ENCODE data around the gene MICU2.
"Not testable (repeated sequence)": the region's sequence is repeated elsewhere in the genome, so short reads cannot be mapped to it uniquely, and the experiment has no call there.

Gene MICU2

GRCh38 chr13:21594715-21595545 lies 9.0 kb downstream of the MICU2 start:
- DNase-seq (ENCODE audit: low spot score): no peak

- not testable (repeated sequence) for DNase-seq (ENCODE audit: low spot score)
Observed at GRCh38 chr13:21590665-21591456, 13.1 kb downstream of the MICU2 start.

- DNase-seq (ENCODE audit: low spot score): no peak
Observed at GRCh38 chr13:21590231-21590630, 13.7 kb downstream of the MICU2 start.

DNA sequence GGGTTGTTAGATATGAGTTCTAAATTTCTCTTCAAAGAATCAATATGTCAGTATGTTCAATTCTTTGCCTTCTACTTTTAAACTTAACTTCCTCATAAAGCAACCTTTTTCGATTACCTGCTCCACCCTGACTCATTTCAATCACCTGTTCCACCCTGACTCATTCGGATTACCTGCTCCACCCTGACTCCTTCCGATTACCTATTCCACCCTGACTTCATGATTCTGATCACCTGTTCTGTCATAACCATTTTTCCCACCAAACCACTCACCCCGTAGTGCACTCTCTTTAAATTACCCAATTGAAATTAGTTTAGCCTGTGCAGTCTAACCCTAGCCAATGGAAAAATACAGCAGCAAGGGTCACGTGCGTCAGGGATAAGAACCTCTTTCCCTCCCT lies 14.5 kb downstream of the MICU2 start:
- not testable (repeated sequence) for DNase-seq (ENCODE audit: low spot score)

- not testable (repeated sequence) for DNase-seq (ENCODE audit: low spot score)
Observed at GRCh38 chr13:21588411-21588810, 15.6 kb downstream of the MICU2 start.

DNA sequence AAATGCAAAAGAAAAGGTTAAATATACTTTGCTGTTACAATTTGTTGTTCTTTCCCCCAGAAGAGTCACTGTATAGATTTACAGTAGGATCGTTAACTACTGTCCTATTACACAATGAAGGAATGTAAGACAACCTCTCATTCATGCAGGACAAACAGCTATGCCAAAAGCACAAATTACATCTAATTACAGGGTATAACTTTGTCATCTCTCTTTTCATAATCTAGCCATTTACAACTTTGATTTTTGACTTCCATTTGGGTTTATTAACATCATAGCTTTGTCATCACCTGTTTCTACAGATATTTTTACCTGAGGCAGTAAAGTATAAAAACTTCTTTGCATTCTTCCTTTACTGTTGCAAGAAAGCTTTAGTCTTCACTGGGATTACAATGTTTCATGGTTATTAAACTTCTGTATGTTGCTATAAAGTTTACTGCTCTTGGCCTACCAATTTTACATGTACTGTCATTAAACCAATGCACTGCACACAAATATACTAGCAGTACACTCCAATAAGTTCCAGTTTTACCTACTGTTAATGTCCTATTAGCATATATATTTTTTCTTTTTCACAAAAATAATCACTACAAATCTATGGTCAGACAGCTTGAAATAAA lies 18.9 kb downstream of the MICU2 start:
- DNase-seq (ENCODE audit: low spot score): no peak

DNA sequence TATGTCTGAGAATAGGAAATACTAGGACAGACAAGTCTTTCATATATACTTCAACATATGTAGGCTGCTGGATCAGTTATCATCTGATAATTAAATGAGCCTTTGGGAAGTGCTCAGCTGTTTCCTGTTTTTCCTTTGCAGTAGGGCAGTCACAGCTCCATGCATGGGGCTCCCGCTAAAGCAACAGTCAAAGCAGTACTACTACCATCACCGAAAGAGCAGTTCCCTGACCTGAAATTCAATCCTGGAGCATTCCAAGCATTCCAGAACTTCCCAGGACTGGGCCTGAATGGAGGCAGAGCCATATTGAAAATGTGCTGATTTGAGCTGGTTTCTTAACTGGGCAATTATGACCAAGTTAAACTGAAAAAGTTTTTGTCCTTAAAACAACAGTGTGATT lies 20.5 kb downstream of the MICU2 start:
- no peak for DNase-seq (ENCODE audit: low spot score)

- DNase-seq (ENCODE audit: low spot score): no peak
Observed at GRCh38 chr13:21580736-21581135, 23.2 kb downstream of the MICU2 start.

- DNase-seq (ENCODE audit: low spot score): no peak
Observed at GRCh38 chr13:21579754-21580316, 24.1 kb downstream of the MICU2 start.

DNA sequence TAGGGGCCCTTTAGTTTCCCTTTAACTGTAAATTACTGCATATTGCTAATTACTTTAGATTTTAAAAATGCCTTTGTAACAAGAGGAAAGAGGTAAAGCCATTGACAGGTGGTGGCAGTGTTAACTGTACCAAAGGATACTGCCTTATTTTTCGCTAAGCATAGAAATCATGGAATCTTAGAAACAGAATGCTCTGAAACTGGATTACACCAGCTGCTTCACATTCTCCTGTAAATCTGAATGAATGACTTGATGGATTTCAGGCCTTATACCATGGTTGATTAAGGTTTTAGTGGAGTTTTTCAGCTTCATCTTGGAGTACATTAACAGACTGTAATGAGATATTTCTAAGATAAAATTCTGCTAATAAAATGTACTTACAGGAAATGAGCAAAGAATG lies 25.2 kb downstream of the MICU2 start:
- no peak for DNase-seq (ENCODE audit: low spot score)

GRCh38 chr13:21576426-21576825 lies 27.5 kb downstream of the MICU2 start:
- no peak for DNase-seq (ENCODE audit: low spot score)

- no peak for DNase-seq (ENCODE audit: low spot score)
Observed at GRCh38 chr13:21573920-21574712, 29.9 kb downstream of the MICU2 start.

DNA sequence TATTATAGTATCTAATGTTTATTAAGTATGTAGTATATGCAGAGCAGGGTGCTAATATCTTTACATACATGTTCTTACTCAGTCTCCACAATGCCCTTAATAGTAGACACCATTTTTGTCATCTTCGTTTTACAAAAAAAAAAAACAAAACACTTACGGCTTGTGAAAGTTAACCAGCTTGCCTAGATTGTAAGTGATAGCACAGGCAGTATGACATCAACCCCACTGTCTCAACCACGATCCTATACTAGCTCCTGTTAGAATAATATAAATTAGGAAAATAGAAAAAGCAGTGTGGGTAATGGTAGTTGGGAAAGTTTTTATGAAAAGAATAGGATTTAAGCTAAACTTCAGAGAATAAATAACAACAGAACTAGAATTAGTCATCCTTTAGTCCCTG lies 34.3 kb downstream of the MICU2 start:
- DNase-seq (ENCODE audit: low spot score): no peak

DNA sequence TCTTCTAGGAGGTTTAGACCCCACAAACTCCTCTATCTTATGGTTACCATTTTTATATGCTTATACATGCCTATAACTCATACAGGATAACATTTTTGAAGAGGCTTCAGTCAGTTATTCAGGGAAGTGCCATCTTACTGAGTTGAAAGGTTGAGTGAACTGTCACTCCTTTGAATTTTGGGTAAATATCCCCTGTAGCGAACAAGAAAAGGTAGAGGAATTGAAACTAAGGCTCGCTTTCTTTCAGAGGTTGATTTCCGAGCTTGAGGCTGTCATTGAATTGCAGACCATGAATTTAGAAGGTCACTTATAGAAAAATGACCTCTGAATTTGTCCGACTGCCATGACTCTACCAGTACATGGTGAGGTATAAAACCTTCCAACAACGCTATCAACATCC lies 35.1 kb downstream of the MICU2 start:
- no peak for DNase-seq (ENCODE audit: low spot score)

DNA sequence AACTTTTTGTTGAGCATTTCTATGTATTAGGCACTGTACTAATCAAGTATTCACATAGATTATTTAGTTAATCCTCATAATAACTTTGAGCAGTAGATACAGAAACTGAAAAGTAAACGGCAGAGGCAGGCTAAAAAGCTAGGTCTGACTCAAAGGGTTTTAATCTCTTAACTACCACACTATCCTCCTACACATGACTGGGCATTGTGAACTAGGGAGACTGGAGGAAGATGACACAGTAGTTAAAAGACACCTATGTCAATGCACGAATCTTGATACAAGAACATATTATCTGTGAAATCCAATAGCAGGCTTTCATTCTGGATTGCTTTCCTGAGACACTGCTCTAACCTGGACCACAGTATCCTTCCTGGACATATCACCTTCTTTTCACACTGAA lies 36.3 kb downstream of the MICU2 start:
- no peak for DNase-seq (ENCODE audit: low spot score)

DNA sequence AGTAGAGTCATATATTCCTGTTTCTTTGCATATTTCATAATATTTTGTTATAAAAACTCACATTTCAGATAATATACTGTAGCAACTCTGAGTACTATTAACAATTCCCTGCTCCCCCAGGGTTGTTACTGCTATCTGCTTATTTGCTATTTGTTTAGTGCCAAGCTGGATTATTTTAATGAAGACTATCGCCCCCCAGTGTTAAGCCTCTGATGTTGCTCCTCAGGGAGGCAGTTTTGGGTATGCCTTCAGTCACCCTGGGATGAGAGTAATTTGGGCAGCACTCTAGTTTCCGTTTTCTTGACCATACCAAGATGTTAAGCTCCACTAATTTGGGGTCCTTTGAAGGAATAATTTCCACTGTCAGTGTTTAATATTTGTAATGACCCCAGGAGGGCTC lies 46.0 kb downstream of the MICU2 start:
- DNase-seq (ENCODE audit: low spot score): no peak

DNA sequence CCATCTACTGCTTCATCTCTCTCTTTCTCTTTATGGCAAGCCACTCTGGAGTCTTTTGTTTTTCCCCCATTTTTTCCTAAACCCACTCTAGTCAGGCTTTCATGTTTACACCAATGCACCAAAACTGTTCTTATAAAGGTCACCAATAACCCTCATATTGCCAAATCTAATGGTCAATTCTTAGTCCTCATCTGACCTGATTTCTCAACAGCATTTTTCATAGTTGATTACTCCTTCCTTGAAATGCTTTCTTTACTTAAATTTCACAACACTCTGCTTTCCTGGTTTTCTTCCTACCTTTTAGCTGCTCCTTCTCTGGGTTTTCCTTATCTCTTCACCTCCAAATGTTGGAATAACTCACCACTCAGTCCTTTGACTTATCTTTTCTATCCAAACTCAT lies 47.9 kb downstream of the MICU2 start:
- no peak for DNase-seq (ENCODE audit: low spot score)

DNA sequence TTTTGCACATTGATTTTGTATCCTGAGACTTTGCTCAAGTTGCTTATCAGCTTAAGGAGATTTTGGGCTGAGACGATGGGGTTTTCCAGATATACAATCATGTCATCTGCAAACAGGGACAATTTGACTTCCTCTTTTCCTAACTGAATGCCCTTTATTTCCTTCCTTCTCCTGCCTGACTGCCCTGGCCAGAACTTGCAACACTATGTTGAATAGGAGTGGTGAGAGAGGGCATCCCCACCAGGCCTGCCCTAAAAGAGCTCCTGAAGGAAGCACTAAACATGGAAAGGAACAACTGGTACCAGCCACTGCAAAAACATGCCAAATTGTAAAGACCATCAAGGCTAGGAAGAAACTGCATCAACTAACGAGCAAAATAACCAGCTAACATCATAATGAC lies 50.7 kb downstream of the MICU2 start:
- DNase-seq (ENCODE audit: low spot score): not testable (repeated sequence)

DNA sequence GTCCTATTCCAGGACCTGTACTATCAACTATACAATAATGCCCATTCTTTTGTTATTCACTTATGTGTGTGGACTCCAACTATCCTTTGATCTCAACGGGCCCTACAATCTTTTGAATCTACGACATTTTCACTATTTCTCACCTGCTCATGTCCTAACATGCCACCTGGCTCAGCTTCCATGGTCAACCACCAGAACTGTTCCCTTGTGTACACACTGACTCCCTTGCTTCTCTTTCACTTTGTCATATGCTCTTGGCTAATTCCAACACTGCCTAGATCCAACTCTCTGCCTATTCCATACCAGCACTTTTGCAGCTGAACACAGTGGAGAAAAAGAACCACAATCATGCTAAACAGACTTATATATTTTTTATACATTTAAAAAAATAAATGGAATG lies 53.1 kb downstream of the MICU2 start:
- DNase-seq (ENCODE audit: low spot score): no peak

DNA sequence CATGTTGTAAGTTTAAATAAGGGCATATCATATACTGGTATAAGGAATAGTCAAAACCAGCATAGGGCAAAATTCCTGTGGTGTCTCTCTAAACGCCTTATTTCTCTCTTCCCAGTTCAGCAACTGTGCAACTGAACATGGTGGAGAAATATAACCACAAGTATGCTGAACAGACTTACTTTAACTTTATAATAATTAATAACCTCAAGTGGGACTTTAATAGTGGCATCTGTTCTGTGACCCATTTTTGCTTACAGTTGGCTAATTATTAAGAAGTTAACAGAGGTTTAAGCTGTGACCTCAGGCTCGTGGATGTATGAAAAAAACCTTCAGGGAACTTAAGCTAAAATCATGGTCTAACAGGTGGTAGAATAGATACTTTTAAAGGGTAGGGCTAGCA lies 54.3 kb downstream of the MICU2 start:
- no peak for DNase-seq (ENCODE audit: low spot score)

DNA sequence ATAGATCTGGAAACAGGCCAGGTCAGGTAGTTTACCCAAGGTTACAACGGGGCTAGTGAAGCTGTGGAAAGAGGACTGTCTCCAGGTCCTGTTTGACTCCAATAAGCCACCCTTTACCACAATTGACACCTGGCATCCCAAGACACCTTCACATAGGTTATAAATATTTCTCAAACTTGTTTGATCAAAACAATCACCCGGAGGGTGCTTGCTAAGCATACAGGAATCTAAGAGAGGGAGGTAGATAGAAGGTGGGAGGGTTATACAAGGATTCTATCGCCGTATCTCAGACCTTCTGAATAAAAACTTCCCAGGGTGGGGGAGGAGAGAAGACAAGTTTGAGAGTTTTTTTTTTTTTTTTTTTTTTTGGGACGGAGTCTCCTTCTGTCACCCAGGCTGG lies 55.4 kb downstream of the MICU2 start:
- DNase-seq (ENCODE audit: low spot score): no peak

DNA sequence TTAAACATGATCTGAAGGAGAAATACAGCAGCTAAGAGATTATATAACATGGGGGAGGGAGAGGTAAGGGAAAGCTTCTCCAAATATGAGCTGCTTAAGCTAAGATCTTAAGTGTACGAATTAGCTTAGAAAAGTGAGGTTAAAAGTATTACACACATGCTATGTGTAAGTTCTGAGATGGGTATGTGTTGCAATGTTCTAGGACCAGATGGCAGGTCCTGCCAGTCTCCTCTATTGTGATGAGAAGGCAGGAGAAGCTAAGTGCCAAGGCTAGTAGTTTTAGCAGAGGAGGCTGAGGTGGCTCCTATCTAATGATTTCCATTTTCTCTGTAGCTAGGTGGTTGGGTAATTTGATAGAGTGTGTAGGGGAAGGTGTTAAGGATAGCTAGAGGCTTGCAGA lies 57.6 kb downstream of the MICU2 start:
- no peak for DNase-seq (ENCODE audit: low spot score)
